HG02973 (cell line): ENCODE measurements around the gene IQCN.
"Not testable (repeated sequence)": the region's sequence is repeated elsewhere in the genome, so short reads cannot be mapped to it uniquely, and the experiment has no call there.

Experiments
- ATAC-seq: cut with Tn5 transposase; IDR thresholded peaks from one replicate; pipeline ENCODE4 v1.9.1; 2021; ENCODE audit warnings: moderate library complexity; ENCODE audit not compliant: unreplicated experiment

The IQCN gene

DNA sequence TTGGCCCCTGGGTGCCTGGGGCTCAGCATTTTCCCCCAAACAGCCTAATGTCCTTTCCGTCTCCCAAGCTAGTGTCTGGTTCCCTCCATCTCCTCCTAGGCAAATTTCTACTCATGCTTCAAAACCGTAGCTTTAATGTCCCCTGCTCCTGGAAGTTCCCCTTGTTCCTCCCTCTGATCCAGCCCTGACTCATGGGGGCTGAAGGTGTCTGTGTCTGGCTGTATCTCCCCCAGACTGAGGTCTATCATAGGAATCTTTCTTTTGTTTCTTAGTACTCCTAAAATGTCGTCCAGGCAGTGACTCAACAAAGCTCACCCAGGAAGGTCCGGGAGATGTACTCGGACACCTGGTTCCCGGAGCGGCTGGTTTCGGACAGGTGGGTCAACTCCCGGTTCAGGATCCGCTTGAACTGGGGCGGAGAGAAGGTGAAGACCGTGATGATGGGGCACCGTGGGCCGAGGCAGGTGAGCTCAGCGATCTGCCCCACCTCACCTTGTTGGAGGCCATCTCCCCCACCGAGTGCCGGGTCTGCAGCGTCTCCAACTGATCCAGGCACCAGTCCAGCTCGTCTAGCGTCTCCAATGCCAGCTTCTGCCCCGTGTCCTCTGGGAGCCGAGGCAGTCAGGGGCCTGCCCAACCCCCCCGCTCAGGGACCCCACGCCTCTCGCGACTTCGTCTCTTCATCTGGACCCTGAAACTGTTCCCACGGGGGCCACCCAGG is 54.2 kb downstream of the IQCN start:
- no peak for ATAC-seq

DNA sequence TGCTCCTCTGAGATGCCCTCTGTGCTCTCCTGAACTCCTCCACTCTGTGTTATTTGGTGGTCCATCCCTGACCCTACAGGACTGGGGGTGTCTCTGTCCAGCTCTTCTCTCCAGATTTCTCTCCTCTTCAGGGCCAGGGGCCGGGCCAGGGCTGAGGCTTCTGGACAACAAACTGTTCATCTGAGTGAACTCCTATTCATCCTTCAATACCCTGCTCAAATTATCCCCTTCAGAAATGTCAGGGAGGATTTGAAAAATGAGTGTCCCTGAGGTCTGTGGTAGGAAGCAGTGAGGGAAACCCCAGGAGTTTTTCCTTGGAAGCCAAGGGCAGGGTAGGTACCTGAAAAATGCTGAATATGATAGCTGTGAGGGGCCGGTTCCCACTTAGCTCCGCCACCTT is 55.7 kb downstream of the IQCN start:
- ATAC-seq = no peak

DNA sequence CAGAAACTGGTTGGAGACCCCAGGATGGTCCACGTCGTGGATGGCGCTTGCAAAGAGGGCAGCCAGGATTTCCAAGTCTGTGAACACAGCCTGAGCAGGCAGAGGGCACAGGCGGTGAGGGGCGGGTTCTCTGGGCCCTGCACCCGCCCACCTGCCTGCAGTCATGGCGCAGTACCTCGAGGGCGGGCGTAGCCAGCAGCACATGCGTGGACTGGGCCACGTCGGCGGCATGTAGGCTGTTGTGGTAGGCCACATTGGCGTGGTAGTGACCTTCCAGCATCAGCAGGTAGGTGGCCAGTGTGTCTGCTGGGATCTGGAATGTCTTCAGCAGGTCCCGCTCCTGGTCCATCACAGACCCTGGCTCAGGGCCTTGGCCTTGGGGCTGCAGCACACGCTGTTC is 56.1 kb downstream of the IQCN start:
- no peak for ATAC-seq

DNA sequence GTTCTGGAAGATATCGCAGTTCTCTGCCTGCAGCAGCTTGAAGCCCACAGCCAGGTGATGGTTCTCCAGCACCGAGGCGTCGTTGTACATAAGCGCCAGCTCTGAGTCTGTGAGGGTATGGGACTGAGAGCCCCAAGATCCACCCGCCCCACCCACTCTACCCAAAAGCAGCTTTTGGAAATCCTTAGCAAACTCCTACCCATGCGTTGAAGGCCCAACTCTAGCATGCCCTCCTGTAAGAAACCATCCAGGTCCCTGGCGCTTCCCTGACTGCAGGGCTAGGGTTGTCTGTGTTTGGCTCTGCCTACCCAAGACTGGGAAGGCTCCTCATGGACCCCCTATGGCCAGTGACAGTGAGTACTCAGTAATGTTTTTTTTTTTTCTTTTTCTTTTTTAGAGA is 57.5 kb downstream of the IQCN start:
- no peak for ATAC-seq

DNA sequence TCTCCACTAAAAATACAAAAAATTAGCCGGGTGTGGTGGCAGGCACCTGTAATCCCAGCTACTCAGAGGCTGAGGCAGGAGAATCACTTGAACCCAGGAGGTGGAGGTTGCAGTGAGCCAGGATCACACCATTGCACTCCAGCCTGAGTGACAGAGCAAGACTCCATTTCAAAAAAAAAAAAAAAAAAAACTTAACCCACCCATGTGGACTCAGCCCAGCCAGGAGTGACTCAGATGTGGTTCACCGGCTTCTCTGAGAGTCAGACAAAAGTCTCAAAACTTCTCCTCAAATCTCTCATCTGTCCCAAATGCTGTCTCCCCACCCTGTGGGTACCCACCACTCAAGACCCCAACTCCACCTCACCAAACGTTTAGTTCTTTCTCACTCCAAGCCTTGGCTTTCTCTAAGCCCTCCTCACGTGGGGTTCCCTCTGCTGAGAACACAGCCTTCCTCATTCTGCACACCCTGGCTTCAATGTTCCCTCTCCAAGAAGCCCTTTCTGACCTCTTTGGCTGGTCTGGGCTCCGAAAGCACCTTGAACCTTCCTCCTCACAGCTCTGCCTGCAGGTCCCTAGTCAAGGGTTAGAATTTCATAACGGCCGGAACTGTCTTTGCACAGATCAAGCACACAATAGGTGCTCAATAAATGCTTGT is 59.3 kb downstream of the IQCN start:
- ATAC-seq = no peak

DNA sequence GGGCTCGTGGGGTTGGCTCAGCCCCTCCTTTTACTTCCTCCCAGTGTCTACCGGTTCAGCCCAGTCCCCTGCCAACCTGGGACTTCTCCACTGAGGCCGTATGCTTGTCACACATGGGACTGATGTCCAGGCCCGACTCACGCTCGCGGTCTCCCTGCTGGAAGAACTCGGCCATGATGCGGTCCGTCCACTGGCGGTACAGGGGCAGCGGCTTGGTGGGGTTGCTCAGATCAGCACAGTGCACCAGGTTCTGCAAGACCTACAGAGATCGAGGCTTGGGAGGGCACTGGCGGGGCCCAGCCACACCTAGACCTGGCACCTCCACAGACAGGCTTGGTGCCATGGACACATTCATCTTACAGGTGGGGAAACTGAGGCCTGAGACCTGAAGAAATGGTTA is 62.6 kb downstream of the IQCN start:
- ATAC-seq = no peak

DNA sequence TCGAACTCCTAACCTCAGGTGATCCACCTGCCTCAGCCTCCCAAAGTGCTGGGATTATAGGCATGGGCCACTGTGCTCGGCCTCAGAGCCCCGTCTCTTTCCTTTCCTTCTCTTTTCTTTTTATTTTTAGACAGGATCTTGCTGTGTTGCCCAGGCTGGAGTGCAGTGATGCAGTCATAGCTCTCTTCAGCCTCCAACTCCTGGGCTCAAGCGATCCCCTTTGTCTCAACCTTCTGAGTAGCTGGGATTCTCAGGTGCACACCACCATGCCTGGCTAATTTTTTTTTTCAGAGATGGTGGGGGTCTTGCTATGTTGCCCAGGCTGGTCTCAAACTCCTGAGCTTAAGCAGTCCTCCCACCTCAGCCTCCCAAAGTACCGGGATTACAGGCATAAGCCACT is 64.3 kb downstream of the IQCN start:
- not testable (repeated sequence) for ATAC-seq

DNA sequence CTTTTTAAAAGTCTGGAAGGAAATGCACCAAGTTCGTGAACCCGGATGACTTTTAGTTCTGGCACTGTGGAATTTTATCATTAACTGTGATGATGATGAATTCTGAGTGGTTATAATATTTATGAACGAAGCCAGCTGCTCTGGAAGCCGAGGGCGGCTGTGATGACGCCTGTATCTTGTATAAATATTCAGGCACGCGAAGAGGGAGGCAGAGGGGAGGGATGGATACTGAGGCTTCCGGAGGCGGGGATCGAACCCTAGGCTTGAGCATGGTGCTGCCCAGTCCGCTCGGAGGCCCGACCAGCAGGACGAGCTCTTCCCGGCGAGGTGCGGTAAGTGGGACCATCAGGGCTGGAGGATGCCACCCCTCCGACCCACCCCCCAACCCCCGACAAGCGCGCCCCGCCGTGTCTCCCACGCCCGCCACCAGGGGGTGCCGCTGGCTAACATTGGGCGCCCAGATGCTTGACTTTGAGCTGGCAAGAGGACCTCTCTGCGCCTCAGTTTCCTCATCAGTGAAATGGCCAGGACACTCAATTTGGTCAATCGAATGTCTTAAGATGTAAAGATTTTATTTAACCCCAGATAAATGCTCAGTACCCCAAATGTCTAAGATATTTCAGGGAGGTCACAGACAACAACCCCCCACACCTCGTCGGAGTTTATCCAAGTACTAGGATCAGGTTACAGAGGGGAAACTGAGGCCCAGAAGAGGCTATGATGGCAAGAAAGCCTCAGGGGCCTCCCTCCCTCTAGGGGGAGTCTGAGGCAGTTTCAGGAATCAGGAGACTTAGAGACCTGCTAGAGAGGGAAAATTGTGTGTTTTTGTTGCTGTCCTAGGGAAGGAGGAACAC is 65.9 kb downstream of the IQCN start:
- ATAC-seq = no peak
